Measurements from ENCODE around the gene GRIP2. TPM values are rescaled to one million over a fixed set of nuclear protein-coding genes. Genes with fewer than 3 reads are reported as not detected.

Gene GRIP2
- total RNA-seq (2012; rRNA removed) = 0.22 TPM in 1 of 2 replicates, not detected in the other

DNA sequence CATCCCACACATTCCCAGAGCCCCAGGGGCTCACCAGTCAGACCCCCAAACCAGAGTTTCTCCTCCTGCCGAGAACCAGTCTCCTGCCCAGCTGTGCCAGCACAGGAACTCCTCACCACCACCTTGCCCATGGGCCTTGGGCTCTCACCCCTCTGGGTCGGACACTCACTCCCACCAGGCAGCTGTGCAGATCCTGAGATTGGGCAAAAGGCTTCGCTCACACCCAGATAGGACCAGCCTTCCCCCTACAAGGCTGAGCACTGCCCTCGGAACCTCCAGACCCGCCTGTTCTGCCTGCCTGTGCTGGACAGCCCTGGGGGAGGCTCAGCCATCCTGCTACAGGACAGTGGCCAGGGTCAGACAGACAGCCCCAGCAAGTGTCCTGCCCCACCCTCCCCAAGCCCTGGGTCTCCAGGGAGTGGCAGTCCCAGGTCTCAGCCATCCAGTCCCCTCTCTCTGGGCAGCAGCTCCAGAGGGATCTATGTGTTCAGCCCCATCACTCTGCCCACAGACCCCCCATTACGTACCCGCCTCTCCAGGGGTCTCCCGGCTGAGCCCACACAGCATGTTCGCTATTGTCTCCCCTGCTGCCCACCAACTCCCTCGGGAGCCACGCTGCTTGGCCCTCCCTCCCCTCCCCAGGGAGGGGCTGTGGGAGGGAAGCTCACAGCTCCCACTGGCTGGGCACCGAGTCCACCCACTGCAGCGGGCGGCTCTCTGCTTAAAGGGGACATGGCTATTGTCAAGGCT, at the start of gene GRIP2:
GRIP2 (minus strand) TSS at position 601 of the 750 bp plus-strand sequence; CDS start at position 567, 34 bp downstream.
- H3K4me3 ChIP-seq (ENCODE audit: low read length) = no peak within 1 kb of the TSS
- H3K27me3 ChIP-seq (ENCODE audit: control insufficient read depth, insufficient read depth, low read length) = peaks cover 42% of the 10 kb centered on the region
- H3K4me1 ChIP-seq (ENCODE audit: control insufficient read depth, insufficient read depth, low read length) = no peaks in the 10 kb centered on the region

GRCh38 chr3:14588425-14589112, 48.4 kb upstream of the GRIP2 start:
- no peak overlapping the region for H3K9ac ChIP-seq (ENCODE audit: low read depth, low read length)

More for the DNA sequence above, at the start of gene GRIP2:
- Histone ChIP-seq H3K36me3 (ENCODE audit: insufficient read depth, low read length) (no peaks in the 10 kb centered on the region), H3K9me3 (replicated peaks; ENCODE audit: low read length) (no peaks in the 10 kb centered on the region), H3K4me2 (ENCODE audit: low read length) (no peak within 1 kb of the TSS), H3K9ac (ENCODE audit: low read depth, low read length) (no peak within 1 kb of the TSS)

GRCh38 chr3:14587740-14588360, 47.7 kb upstream of the GRIP2 start:
- H3K4me3 ChIP-seq (ENCODE audit: low read length) = no peak overlapping the region
- H3K9me3 ChIP-seq (replicated peaks; ENCODE audit: low read length) = no peaks in the 10 kb centered on the region
- H3K9ac ChIP-seq (ENCODE audit: low read depth, low read length) = no peak overlapping the region
- no peaks in the 10 kb centered on the region for H3K36me3 ChIP-seq (ENCODE audit: insufficient read depth, low read length)
- peaks cover 39% of the 10 kb centered on the region for H3K27me3 ChIP-seq (ENCODE audit: control insufficient read depth, insufficient read depth, low read length)
- H3K4me1 ChIP-seq (ENCODE audit: control insufficient read depth, insufficient read depth, low read length) = peaks cover 5% of the 10 kb centered on the region
- H3K4me2 ChIP-seq (ENCODE audit: low read length) = no peak overlapping the region

More at GRCh38 chr3:14588425-14589112, 48.4 kb upstream of the GRIP2 start:
- peaks cover 5% of the 10 kb centered on the region for H3K4me1 ChIP-seq (ENCODE audit: control insufficient read depth, insufficient read depth, low read length)
- H3K36me3 ChIP-seq (ENCODE audit: insufficient read depth, low read length) = no peaks in the 10 kb centered on the region
- no peak overlapping the region for H3K4me2 ChIP-seq (ENCODE audit: low read length)
- no peak overlapping the region for H3K4me3 ChIP-seq (ENCODE audit: low read length)
- H3K27me3 ChIP-seq (ENCODE audit: control insufficient read depth, insufficient read depth, low read length) = peaks cover 40% of the 10 kb centered on the region
- no peaks in the 10 kb centered on the region for H3K9me3 ChIP-seq (replicated peaks; ENCODE audit: low read length)

- H3K27me3 ChIP-seq (ENCODE audit: control insufficient read depth, insufficient read depth, low read length) = peaks cover 43% of the 10 kb centered on the region
- H3K9me3 ChIP-seq (replicated peaks; ENCODE audit: low read length) = no peaks in the 10 kb centered on the region
- H3K4me3 ChIP-seq (ENCODE audit: low read length) = no peak overlapping the region
Measured at GRCh38 chr3:14586611-14587010, 46.5 kb upstream of the GRIP2 start.

DNA sequence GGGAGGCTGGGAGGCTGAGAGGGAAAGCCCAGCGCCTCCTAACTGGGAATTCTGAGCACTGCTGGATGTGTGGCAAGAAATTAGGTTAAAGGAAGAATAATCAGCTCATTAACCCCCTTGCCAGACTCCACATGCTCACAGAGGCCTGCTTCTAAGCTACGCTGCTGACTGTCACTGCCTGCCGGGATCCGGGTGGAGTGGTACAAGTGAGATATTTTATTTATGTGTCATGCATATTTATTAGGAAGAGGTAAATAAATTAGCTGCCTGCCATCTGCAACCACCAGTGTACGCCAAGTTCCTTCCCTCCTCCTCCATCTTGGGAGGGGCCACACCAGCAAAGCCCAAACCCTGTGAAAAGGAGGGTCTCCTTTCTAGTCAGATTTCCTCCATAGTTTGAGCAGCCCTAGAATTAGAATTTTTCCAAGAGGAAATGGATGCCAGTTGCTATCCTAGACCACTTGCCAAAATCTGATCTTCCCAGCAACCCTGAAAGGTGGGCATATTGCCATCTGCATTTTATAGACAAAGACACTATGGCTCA, 43.5 kb upstream of the GRIP2 start:
- H3K4me1 ChIP-seq (ENCODE audit: control insufficient read depth, insufficient read depth, low read length) = peaks cover 5% of the 10 kb centered on the region
- H3K27me3 ChIP-seq (ENCODE audit: control insufficient read depth, insufficient read depth, low read length) = peaks cover 27% of the 10 kb centered on the region
- no peak overlapping the region for H3K4me3 ChIP-seq (ENCODE audit: low read length)

More at GRCh38 chr3:14586611-14587010, 46.5 kb upstream of the GRIP2 start:
- H3K4me1 ChIP-seq (ENCODE audit: control insufficient read depth, insufficient read depth, low read length) = peaks cover 5% of the 10 kb centered on the region
- H3K36me3 ChIP-seq (ENCODE audit: insufficient read depth, low read length) = no peaks in the 10 kb centered on the region
- H3K4me2 ChIP-seq (ENCODE audit: low read length) = no peak overlapping the region
- H3K9ac ChIP-seq (ENCODE audit: low read depth, low read length) = no peak overlapping the region

DNA sequence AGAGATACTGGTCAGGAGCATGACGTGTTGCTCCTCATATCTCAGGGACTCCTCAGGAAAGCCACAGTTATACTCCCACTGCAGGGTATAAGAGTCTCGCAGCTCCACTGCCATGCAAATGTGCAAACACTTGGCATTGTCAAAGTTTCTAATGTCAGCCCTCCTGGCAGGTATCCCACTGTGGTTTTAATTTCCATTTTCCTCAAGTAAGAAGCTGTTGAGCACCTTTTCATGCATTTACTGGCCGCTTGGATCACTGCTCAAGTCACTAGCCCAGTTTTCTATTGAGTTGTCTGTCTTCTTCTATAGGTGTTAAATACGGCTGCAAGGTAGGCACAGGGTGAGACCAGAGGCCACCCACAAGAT, 41.9 kb upstream of the GRIP2 start:
- peaks cover 24% of the 10 kb centered on the region for H3K27me3 ChIP-seq (ENCODE audit: control insufficient read depth, insufficient read depth, low read length)
- no peaks in the 10 kb centered on the region for H3K36me3 ChIP-seq (ENCODE audit: insufficient read depth, low read length)
- no peak overlapping the region for H3K9ac ChIP-seq (ENCODE audit: low read depth, low read length)
- no peak overlapping the region for H3K4me2 ChIP-seq (ENCODE audit: low read length)
- no peak overlapping the region for H3K4me3 ChIP-seq (ENCODE audit: low read length)
- no peaks in the 10 kb centered on the region for H3K9me3 ChIP-seq (replicated peaks; ENCODE audit: low read length)
- H3K4me1 ChIP-seq (ENCODE audit: control insufficient read depth, insufficient read depth, low read length) = no peaks in the 10 kb centered on the region

More for the DNA sequence above, 43.5 kb upstream of the GRIP2 start:
- Histone ChIP-seq H3K9me3 (replicated peaks; ENCODE audit: low read length) (no peaks in the 10 kb centered on the region), H3K36me3 (ENCODE audit: insufficient read depth, low read length) (no peaks in the 10 kb centered on the region), H3K9ac (ENCODE audit: low read depth, low read length) (no peak overlapping the region), H3K4me2 (ENCODE audit: low read length) (no peak overlapping the region)

- Histone ChIP-seq H3K4me2 (ENCODE audit: low read length) (no peak overlapping the region), H3K27me3 (ENCODE audit: control insufficient read depth, insufficient read depth, low read length) (peaks cover 25% of the 10 kb centered on the region), H3K9me3 (replicated peaks; ENCODE audit: low read length) (no peaks in the 10 kb centered on the region), H3K4me3 (ENCODE audit: low read length) (no peak overlapping the region), H3K4me1 (ENCODE audit: control insufficient read depth, insufficient read depth, low read length) (no peaks in the 10 kb centered on the region), H3K9ac (ENCODE audit: low read depth, low read length) (no peak overlapping the region), H3K36me3 (ENCODE audit: insufficient read depth, low read length) (no peaks in the 10 kb centered on the region)
Measured at GRCh38 chr3:14581334-14582044, 41.3 kb upstream of the GRIP2 start.

DNA sequence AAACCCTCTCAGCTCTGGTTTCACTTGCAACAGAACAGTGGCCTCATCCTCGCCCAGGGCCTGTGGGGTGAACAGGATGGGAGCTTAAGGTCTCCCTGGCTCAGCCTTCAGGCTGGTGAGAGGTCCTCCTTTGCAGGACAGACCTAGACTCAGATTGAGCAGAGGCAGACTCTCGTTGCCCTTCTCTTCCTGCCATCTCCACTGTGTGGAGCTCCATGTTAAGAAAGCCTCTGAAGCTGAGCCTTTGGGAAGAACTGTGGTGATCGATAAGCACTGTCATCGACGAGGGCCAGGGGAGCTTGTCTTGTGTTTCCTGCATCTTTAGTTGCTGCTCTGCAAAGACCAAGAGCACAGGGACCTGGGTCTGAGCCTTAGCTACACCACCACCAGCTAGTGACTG, 37.8 kb upstream of the GRIP2 start:
- Histone ChIP-seq H3K36me3 (ENCODE audit: insufficient read depth, low read length) (no peaks in the 10 kb centered on the region), H3K4me3 (ENCODE audit: low read length) (no peak overlapping the region), H3K4me1 (ENCODE audit: control insufficient read depth, insufficient read depth, low read length) (no peaks in the 10 kb centered on the region), H3K9me3 (replicated peaks; ENCODE audit: low read length) (no peaks in the 10 kb centered on the region), H3K9ac (ENCODE audit: low read depth, low read length) (no peak overlapping the region), H3K4me2 (ENCODE audit: low read length) (no peak overlapping the region), H3K27me3 (ENCODE audit: control insufficient read depth, insufficient read depth, low read length) (peaks cover 34% of the 10 kb centered on the region)

DNA sequence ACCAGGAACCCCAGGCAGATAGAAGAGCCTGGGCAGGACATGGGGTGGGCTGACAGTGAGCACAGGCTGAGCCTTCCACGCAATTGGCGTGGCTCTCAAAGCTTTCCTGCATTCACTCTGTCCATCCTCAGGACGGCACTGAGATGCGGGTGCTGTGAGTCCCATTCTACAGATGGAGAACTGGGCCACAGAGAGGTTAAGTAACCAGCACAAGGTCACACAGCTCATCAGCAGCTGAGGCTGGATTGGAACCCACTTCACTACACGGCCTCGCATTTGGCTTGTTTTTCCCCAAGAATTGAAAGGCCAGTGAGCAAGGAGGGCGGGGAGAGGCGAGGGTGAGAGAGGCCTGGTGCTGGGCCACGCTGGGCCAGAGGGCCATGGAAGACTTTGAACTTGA, 36.0 kb upstream of the GRIP2 start:
- Histone ChIP-seq H3K9ac (ENCODE audit: low read depth, low read length) (no peak overlapping the region), H3K36me3 (ENCODE audit: insufficient read depth, low read length) (no peaks in the 10 kb centered on the region), H3K27me3 (ENCODE audit: control insufficient read depth, insufficient read depth, low read length) (peaks cover 20% of the 10 kb centered on the region), H3K4me2 (ENCODE audit: low read length) (no peak overlapping the region), H3K4me3 (ENCODE audit: low read length) (no peak overlapping the region), H3K4me1 (ENCODE audit: control insufficient read depth, insufficient read depth, low read length) (no peaks in the 10 kb centered on the region), H3K9me3 (replicated peaks; ENCODE audit: low read length) (no peaks in the 10 kb centered on the region)

DNA sequence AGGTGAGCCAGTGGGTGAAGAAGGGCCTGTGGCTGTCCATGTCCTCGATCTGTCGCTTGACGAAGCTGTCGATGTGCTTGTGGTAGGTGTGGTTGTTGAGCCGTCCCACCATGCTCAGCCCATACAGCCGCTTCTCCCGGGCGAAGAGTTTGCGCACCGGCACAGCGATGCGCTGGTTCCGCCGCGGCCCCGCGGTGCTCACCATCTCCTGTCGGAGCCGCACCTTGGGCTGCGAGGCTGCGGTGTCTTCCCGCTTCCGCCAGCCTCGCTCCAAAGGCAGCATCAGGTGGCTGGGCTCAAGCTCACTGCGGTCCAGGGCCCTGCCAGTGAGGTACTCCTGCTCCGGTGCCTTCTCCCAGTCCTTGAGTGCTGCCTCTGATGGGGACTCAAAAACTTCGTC, 34.0 kb upstream of the GRIP2 start:
- no peak overlapping the region for H3K4me3 ChIP-seq (ENCODE audit: low read length)
- H3K9me3 ChIP-seq (replicated peaks; ENCODE audit: low read length) = no peaks in the 10 kb centered on the region
- no peak overlapping the region for H3K9ac ChIP-seq (ENCODE audit: low read depth, low read length)
- H3K4me2 ChIP-seq (ENCODE audit: low read length) = no peak overlapping the region
- peaks cover 32% of the 10 kb centered on the region for H3K27me3 ChIP-seq (ENCODE audit: control insufficient read depth, insufficient read depth, low read length)
- no peaks in the 10 kb centered on the region for H3K36me3 ChIP-seq (ENCODE audit: insufficient read depth, low read length)
- no peaks in the 10 kb centered on the region for H3K4me1 ChIP-seq (ENCODE audit: control insufficient read depth, insufficient read depth, low read length)

- H3K4me1 ChIP-seq (ENCODE audit: control insufficient read depth, insufficient read depth, low read length) = no peaks in the 10 kb centered on the region
- peaks cover 35% of the 10 kb centered on the region for H3K27me3 ChIP-seq (ENCODE audit: control insufficient read depth, insufficient read depth, low read length)
- no peaks in the 10 kb centered on the region for H3K9me3 ChIP-seq (replicated peaks; ENCODE audit: low read length)
Measured at GRCh38 chr3:14573706-14574105, 33.6 kb upstream of the GRIP2 start.

More at GRCh38 chr3:14573706-14574105, 33.6 kb upstream of the GRIP2 start:
- Histone ChIP-seq H3K9ac (ENCODE audit: low read depth, low read length) (no peak overlapping the region), H3K4me2 (ENCODE audit: low read length) (no peak overlapping the region), H3K4me3 (ENCODE audit: low read length) (no peak overlapping the region), H3K36me3 (ENCODE audit: insufficient read depth, low read length) (no peaks in the 10 kb centered on the region)

All from skeletal muscle satellite cell (primary cell).